ENCODE data around the gene TMEM108.

Gene TMEM108

GRCh38 chr3:133367956-133368355, 329.8 kb downstream of the TMEM108 start:
- DNase-seq: no peak

DNA sequence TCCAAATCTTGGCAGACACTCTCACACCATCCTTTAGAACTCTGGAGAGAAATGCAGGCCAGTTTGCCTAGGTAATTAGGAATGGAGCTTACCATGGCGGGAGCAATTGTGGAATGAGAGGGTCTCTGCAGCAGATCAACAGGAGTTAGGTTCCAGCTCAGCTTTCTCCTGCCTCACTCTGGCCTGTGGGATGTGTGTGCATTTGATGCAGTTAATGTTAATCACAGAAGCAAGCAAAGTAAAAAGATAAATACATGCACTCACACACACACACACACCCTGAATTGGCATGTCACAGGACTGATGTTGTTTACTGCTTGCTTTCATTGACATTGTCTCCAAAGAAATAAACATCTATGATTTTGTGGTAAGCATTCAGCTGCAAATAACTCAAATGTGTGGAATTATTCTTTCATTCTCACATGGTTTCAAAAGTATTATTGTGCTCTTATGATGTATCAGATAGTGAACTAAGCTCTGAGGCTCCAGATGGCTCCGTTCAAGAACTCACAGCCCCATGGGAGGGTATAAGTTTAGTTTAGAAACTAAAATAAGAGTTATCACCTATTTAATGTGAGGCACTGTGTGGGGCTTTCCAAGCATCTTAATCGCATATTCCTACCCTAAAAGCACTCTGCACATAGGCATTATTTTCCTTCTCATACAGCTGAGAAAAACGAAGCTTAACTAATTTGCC, 330.3 kb downstream of the TMEM108 start:
- DNase-seq: no peak

- no peak for DNase-seq
These were observed 330.9 kb downstream of the TMEM108 start for GRCh38 chr3:133369068-133369440.

GRCh38 chr3:133371181-133371580, 333.0 kb downstream of the TMEM108 start:
- DNase-seq: no peak

DNA sequence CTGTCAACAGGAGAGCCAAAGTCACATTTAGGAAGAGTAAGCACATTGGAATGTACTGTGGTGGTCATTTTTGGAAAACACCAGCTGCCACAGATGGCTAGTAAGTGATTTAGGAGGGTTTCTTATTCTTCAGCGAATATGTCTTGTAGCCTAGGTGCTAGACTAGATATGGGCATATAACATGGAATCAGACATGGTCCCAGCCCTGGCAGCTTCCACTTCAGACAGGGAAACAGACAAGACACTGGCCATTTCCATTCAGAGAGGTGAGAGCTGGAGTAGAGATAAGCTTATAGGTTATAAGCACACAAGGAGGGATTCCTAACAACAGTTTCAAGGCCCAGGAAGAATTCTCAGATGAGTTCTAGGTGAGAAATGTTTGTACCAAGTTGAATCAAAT, 333.5 kb downstream of the TMEM108 start:
- no peak for DNase-seq

- no peak for DNase-seq
These were observed 336.7 kb downstream of the TMEM108 start for GRCh38 chr3:133374708-133375402.

GRCh38 chr3:133375403-133375745, 337.2 kb downstream of the TMEM108 start:
- no peak for DNase-seq

GRCh38 chr3:133376810-133377209, 338.6 kb downstream of the TMEM108 start:
- no peak for DNase-seq

- DNase-seq: no peak
These were observed 339.2 kb downstream of the TMEM108 start for GRCh38 chr3:133377396-133377795.

- no peak for DNase-seq
These were observed 341.7 kb downstream of the TMEM108 start for GRCh38 chr3:133379926-133380325.

DNA sequence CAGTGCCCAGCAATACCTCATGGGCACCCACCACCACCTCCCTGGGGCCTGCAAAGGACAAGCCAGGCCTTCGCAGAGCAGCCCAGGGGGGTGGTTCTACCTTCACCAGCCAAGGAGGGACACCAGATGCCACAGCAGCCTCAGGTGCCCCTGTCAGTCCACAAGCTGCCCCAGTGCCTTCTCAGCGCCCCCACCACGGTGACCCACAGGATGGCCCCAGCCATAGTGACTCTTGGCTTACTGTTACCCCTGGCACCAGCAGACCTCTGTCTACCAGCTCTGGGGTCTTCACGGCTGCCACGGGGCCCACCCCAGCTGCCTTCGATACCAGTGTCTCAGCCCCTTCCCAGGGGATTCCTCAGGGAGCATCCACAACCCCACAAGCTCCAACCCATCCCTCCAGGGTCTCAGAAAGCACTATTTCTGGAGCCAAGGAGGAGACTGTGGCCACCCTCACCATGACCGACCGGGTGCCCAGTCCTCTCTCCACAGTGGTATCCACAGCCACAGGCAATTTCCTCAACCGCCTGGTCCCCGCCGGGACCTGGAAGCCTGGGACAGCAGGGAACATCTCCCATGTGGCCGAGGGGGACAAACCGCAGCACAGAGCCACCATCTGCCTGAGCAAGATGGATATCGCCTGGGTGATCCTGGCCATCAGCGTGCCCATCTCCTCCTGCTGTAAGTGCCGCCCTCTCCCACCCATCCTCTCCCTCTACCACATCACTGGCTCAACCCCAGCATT, 342.5 kb downstream of the TMEM108 start:
- DNase-seq: no peak

DNA sequence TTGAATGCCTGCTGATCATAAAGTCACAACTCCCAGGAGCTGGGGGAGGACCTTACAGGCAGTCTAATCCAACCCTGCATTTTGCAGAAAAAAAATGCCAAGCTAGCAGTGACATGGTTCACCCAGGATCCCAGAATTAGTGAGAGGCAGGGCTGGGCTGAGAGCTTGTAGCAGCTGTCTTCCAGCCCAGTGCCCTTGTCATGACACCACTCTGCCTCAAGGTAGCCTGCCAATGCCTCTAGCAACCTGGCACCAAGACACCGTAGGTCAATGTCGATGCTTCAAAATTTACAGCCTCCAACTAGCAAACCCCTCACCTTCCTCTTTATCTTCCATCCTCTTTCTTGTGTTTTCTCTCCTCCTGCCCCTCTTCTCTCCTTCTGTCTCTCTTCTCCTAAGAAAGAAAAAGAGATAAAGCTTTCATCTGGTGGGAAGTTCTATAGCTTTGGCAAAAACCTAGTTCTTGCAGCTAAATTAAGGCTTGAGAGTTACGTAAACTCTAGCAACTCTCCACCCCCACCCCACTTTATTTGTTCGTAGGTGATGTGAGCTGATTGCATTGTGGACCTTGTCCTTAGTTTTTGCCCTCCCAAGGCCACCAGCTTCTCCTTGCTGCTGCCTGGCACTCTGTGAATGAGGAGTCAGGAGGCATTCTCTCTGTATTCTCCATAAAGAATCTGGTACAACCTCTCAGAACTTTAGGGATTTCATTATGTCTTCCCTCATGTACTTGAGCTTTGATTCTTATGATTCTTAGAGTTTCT, 343.3 kb downstream of the TMEM108 start:
- DNase-seq: no peak

DNA sequence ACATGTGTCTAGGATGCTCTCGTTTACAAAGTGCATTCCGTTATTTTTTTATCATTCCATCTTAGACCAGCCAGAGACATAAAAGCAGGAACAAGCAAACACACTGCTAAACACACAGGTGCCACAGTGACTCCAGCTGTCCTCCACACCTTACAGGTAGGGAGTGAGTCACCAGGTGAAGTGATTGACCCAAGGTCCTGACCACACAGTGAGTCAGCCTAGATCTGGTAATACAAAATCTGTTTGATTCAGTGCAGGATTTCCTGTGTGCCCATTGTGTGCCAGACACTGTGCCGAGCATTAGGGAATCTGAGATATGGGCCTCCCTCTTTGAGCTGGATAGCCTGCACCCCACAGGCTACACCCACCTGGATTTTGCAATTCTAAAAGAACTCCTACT, 345.0 kb downstream of the TMEM108 start:
- no peak for DNase-seq

DNA sequence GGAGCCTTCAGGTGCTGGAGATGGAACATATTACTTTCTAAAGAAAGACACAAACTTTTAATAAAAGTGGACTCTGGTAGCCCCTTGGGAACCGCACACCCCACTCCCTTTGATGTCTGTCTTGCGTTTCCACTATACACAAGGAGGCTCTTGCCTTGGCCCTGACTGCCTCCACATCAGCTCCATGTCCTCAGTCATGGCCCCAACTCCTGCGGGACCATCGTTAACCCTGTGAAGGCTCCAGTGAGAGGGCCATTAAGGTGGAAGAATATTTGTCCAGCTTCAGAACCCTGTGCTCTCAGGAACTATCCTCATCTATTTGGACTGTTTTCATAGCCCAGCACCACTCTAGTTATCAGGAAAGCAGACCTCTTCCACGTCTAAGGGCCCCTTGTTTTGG, 345.6 kb downstream of the TMEM108 start:
- DNase-seq: no peak

DNA sequence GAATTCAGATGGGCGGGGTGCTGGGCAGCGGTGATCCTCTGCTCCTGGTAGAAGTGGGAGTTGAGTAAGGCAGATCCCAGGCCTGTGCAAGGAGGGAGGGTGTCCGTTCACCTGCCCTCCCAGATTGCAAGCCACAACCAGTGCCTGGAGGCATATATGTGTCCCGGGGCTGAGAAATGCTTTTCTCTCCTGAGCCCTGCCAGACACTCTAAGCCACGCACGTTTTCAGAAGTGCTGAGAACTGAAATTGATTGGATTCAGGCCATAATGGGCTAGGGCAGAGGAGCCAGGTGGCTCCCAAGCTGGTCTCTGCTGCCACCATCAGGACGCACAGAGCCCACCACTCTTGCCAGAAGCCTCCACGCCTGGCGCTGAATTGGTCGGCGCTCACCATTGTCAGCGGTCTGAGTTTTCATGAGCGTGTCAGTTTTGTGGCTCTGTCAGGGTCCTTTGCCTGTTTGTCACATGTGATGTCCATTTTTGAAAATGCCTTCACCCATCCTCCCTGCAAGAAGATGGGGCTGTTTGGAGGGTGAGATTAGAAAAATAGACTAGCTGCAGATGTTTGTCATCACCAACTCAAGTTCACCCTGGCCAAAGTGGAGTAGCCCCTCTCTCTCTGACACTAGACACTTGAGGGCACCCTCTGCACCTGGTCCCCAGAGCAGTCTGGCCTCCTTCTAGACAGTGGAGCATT, 346.3 kb downstream of the TMEM108 start:
- no peak for DNase-seq

DNA sequence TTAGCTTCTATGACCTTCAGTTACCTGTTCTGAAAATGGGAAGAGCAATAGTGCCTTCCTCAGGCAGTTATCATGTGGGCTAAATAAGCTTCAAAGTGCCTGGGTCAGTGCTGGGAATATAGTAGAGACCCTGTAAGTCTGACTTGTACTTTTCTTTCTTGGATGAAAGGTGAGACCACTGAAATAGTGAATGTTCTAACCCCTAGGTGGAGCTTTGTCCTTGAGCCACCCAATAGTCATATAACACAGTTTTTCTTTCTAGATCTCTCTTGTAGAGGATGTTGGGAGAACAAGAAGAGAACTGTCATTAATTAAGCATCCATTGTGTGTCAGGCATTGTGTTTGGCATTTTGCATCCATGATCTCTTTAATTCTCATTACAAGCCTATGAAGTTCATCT, 348.7 kb downstream of the TMEM108 start:
- no peak for DNase-seq

DNA sequence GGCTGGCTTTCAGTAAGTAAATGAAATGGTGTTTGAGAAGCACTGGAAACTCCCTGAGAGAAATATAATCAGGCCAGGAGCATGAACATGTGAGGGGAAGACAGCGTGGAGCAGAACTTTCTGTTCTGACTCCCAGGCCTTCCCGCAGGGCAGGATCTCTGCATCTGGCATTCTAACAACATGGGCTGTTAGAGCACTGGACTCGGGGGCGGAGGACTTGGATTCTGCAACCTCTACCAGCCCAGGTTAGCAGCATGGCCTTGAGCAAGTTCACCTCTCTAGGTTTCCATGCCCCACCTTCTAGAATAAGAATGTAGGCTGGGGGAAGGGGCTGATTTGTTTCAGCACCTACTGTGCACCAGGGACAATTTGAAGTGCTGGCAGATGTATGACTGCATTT, 349.1 kb downstream of the TMEM108 start:
- DNase-seq: no peak

DNA sequence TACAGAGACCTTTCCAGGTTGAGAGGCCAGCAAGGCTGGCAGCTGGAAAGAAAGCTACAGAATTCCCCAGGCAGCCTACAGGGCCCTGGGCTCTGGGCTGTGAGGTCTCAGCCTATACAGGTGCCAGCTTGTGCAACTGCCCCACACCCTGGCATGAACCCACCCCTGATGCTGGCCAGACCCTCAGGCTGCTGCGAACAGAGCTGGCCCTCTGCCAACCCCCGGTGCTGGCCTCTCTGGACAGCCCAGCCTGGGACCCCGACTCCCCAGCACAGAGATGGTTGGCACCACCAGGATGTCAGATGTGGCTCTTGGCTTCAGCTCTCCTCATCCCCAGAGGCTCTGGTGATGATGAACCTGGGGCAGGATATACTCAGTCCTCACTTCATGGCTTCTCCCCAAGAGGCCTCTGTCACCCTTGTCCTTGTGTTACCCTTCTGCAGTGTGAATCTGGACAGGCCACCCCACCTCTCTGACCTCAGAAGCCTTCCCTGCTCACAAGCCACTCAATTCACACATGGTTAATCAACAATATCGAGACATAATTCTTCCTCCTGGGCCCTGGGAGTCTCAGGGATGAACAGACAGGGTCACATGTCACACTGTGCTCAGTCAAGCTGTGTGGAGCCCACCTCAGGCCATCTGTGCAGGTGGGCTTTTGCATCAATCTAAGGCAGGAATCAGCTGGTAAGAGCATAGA, 350.7 kb downstream of the TMEM108 start:
- no peak for DNase-seq

DNA sequence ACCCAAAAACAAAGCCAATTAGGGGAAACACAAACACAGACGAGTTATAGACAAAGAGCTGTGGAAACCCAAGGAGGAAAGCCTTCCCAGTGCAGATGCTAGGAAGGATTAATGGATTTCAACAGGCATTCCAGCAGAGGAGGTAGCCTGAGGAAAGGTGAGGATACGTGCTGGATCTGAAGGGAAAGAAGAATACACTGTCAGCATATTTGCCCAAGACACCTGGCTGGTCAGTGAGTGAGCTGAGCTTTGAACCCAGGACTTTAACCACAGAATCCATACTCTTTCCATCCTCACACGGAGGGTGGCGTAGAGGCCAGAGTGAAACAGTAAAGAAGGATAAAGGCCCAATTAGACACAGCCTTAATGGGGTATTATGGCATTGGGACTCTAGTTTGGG, 352.5 kb downstream of the TMEM108 start:
- DNase-seq: no peak

GRCh38 chr3:133393204-133393603, 355.0 kb downstream of the TMEM108 start:
- no peak for DNase-seq

GRCh38 chr3:133393691-133394474, 355.7 kb downstream of the TMEM108 start:
- no peak for DNase-seq
